DMS114 treated with DMSO at 0.1 percent for 48 hours (cell line): Measurements from ENCODE around the gene MAGEB18.

Experiments used
- DNase-seq: peaks from one replicate; lab custom pipeline; 2025; ENCODE audit not compliant: unreplicated experiment; lab: John Stamatoyannopoulos, UW

The MAGEB18 gene

DNA sequence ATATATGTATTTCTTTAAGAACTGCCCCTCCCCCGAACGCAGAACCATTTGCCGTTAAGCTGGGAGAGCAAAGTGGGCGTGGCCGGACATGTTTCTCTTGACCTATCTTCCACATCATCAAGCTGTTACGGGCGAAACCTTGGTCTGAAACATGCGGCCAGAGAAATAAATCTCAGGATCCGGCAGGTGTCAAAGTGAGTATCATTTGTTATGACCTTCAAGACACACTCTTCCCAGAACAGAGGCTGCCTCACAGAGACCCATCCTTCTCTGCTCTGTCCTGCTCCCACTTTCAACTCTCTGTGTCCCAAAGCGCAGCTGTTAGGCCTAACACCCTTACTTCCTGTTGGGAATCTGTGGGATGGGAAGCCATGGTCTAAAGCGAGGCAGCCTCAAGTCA, at the start of gene MAGEB18:
Gene MAGEB18, plus strand, starts transcription at position 70 of the 400 bp plus-strand sequence. CDS start 643 bp downstream, outside the sequence.
- DNase-seq: no peak

DNA sequence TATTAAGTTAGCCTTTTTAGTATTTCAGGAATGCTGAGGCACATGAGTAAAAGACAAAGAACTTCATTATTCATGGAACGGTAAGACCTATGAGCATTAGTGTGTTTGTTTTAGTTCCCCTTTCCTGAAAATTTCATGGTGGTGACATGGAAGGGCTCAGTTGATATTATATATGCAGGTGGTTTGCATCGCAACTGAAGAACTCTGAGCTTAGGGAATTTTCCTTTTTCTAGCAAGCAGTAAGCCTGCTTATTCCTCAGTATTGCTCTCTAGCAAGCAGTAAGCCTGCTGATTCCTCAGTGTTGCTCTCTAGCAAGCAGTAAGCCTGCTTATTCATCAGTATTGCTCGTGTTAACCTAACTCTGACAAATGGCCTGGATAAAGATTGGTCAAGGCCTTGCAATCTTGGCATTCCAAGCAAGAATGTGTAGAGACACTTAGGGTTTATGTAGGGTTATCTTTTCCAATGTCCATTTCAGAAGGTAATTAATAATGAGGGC, 37.7 kb upstream of the MAGEB18 start:
- DNase-seq: no peak

DNA sequence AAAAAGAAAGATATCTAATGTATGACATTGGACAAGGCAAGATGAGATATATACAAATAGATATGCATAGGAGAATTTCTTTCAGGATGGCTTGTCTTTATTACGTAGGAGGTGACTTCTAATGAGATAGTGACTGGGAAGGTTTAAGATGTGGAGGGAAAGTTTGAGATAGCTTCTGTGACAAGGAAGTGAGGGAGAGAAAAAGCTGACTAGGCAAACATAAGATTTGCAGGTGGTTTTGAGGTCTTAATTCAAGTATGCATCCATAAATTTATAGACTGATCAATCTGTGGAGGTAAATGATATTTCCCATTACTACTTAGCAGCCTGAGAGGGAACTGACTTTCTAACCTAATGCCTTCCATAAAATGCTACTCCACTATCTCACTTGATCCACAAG, 29.0 kb upstream of the MAGEB18 start:
- DNase-seq: no peak

DNA sequence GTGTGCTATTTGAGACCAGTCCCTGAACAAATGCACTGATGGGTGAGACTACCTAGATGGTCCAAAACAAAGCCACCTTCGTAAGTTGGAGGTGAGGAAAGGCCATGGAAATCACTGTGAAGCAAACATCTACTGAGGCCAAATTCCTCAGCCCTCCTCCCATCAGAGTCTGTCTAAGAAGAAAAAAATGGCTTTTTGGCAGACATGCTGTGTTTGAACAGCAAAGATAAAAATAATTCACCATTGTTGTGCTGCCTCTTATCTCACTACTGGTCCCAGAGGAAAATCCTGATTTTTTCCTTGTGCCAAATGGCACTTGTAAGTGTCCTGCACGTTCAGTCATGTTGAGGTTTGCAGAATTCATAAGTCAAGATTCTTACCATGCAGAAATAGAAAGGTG, 7.9 kb downstream of the MAGEB18 start:
- no peak for DNase-seq

DNA sequence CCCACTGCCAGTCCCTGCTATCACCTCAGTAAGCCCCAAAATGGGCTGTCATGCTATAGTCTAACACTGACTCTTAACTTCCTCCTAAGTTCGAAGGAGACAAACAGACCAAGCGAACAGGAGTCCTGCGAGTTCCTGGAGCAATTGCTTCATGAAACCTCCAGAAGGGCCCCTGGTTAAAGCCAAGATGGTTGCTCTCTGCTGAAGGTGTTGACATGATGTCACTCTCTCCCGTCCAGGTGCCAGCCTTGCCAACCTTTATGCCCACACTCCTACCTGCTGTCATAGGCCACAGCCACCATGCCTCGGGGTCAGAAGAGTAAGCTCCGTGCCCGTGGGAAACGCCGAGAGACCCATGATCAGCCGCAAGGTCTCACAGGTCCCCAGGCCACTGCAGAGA, 22.2 kb downstream of the MAGEB18 start, which contains the start of gene MAGEB6B:
Gene MAGEB6B, plus strand, starts transcription at position 301 of the 400 bp plus-strand sequence. Its CDS starts 0 bp downstream, at position 301.
- no peak for DNase-seq
